SK-N-MC (cell line): ENCODE results near the gene HM13.
A peak's percentile ranks its signal among the peaks of the same experiment; 100 is the strongest.

Experiments
- EZH2 ChIP-seq: fragments of 200-600 bp; sonication (generic); IDR thresholded peaks from one replicate; pipeline ENCODE4 v1.6.1; 2017; ENCODE audit warnings: antibody characterized with exemption
- POLR2AphosphoS5 ChIP-seq: IDR thresholded peaks from 2 replicates; pipeline ENCODE4 v1.6.1; 2012; ENCODE audit warnings: mild to moderate bottlenecking, low read depth, low read length, borderline replicate concordance

GRCh38 chr20:31547017-31547675 lies 32.9 kb downstream of the HM13 start:
- TF ChIP-seq EZH2 (no peak), POLR2AphosphoS5 (peak; percentile 90)
